Measurements from ENCODE around the gene LCN15. TPM values are rescaled to one million over a fixed set of nuclear protein-coding genes. Genes with fewer than 3 reads are reported as not detected.

Gene LCN15
- polyA plus RNA-seq, 1 donor (not counting 4 experiments of a cell fraction or from before 2014, with no cell fraction given), result not detected

DNA sequence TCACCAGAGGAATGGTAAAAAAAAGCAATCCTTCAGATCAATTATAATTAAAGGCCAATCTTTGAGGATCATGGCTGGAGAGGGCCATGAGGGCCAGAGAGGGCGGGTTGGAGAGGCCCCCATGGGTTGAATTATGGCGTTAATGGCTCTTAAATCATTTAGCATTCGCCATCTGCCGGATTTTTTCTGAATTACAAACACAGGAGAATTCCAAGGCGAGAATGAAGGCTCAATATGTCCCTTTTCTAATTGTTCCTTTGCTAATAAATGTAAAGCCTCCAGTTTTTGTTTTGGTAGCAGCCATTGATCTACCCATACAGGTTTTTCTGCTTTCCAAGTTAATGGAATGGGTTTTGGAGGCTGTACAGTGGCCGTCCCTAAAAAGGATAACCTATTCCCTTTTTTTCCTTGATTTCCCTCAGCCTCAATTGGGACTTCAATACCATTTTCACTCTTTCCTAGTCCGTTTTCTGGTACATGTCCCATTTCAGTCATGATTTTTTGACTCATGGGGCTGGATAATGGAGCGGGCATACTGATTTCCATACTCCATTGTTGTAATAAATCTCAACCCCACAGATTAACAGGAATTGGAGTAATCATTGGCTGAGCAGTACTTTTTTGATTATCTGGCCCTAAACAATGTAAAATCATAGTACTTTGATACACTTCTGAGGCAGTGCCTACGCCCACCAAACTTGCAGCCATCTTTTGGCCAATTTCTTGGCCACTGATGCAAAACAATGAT lies 20.1 kb upstream of the LCN15 start:
- no peak for TF ChIP-seq EZH2 (IDR thresholded peaks at IDR 0.05; ENCODE audit: low read length)
- TF ChIP-seq, protein P1, sequence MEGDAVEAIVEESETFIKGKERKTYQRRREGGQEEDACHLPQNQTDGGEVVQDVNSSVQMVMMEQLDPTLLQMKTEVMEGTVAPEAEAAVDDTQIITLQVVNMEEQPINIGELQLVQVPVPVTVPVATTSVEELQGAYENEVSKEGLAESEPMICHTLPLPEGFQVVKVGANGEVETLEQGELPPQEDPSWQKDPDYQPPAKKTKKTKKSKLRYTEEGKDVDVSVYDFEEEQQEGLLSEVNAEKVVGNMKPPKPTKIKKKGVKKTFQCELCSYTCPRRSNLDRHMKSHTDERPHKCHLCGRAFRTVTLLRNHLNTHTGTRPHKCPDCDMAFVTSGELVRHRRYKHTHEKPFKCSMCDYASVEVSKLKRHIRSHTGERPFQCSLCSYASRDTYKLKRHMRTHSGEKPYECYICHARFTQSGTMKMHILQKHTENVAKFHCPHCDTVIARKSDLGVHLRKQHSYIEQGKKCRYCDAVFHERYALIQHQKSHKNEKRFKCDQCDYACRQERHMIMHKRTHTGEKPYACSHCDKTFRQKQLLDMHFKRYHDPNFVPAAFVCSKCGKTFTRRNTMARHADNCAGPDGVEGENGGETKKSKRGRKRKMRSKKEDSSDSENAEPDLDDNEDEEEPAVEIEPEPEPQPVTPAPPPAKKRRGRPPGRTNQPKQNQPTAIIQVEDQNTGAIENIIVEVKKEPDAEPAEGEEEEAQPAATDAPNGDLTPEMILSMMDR (optimal IDR thresholded peaks at IDR 0.05 in 1 of 3, IDR thresholded peaks at IDR 0.05 in 1 of 3, conservative IDR thresholded peaks at IDR 0.05 in 1 of 3; ENCODE audit: extremely low read depth in 1 of 3, insufficient read depth in 2 of 3, low read length in 3 of 3), result peak; percentile 12 to 25 (median 19)
- H3K9me3 ChIP-seq (ENCODE audit: control insufficient read depth, low read depth, low read length), result no peaks in the 10 kb centered on the region
- H3K79me2 ChIP-seq (ENCODE audit: control insufficient read depth, insufficient read depth, low read length), result no peaks in the 10 kb centered on the region
- DNase-seq (ENCODE audit: low read depth, low spot score), result no peak
- H3K36me3 ChIP-seq (ENCODE audit: control insufficient read depth in 2 of 2, extremely low read depth in 1 of 2, insufficient read depth in 2 of 2, low read length in 2 of 2), result no peaks in the 10 kb centered on the region
- H3K9me1 ChIP-seq (ENCODE audit: control insufficient read depth, extremely low read depth, insufficient read depth, low read length), result no peaks in the 10 kb centered on the region
- H3K9ac ChIP-seq (ENCODE audit: control insufficient read depth, extremely low read depth, insufficient read depth, low read length), result no peak overlapping the region
- no peak for FAIRE-seq
- peaks cover 8% of the 10 kb centered on the region for H3K27me3 ChIP-seq (ENCODE audit: control insufficient read depth, extremely low read depth, insufficient read depth, low read length)
- peaks cover 2% of the 10 kb centered on the region for H3K4me1 ChIP-seq (ENCODE audit: control insufficient read depth, extremely low read depth, insufficient read depth, low read length)
- dilution Hi-C loops (cut with MboI; ENCODE audit: extremely low pct_ligation_motif_present, low sequenced_read_pairs), result no loop called here
- no peaks in the 10 kb centered on the region for H4K20me1 ChIP-seq (ENCODE audit: control insufficient read depth, extremely low read depth, insufficient read depth, low read length)
- H3K4me3 ChIP-seq (ENCODE audit: control insufficient read depth in 2 of 3, extremely low read depth in 1 of 3, insufficient read depth in 2 of 3, low read depth in 1 of 3, low read length in 3 of 3), result no peak overlapping the region
- no peak overlapping the region for H2AFZ ChIP-seq (ENCODE audit: control insufficient read depth, low read length)
- H3K4me2 ChIP-seq (ENCODE audit: control insufficient read depth, extremely low read depth, insufficient read depth, low read depth, low read length), result no peak overlapping the region
- H3K27ac ChIP-seq (ENCODE audit: control insufficient read depth, insufficient read depth, low read length), result no peak overlapping the region

DNA sequence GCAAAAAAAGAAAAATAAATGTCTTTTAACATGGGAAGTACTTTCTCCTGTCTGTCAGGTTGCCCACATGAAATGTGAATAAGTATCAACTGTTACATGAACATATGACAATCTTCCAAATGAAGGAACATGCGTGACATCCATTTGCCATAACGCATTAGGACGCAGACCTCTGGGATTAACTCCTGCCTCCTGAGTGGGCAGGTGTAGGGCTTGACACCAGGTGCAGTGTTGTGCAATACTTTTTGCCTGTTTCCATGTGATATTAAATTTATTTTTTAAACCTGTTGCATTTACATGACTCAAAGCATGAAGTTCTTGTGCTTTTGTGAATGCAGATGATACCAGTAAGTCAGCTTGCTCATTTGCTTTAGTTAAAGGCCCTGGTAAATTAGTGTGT lies 18.1 kb upstream of the LCN15 start:
- Histone ChIP-seq H3K27ac (ENCODE audit: control insufficient read depth, insufficient read depth, low read length) (no peak overlapping the region), H3K79me2 (ENCODE audit: control insufficient read depth, insufficient read depth, low read length) (no peaks in the 10 kb centered on the region), H3K9me3 (ENCODE audit: control insufficient read depth, low read depth, low read length) (no peaks in the 10 kb centered on the region), H3K4me2 (ENCODE audit: control insufficient read depth, extremely low read depth, insufficient read depth, low read depth, low read length) (no peak overlapping the region), H3K4me3 (ENCODE audit: control insufficient read depth in 2 of 3, extremely low read depth in 1 of 3, insufficient read depth in 2 of 3, low read depth in 1 of 3, low read length in 3 of 3) (no peak overlapping the region), H3K27me3 (ENCODE audit: control insufficient read depth, extremely low read depth, insufficient read depth, low read length) (peaks cover 19% of the 10 kb centered on the region), H3K36me3 (ENCODE audit: control insufficient read depth in 2 of 2, extremely low read depth in 1 of 2, insufficient read depth in 2 of 2, low read length in 2 of 2) (no peaks in the 10 kb centered on the region), H3K4me1 (ENCODE audit: control insufficient read depth, extremely low read depth, insufficient read depth, low read length) (no peaks in the 10 kb centered on the region), H3K9me1 (ENCODE audit: control insufficient read depth, extremely low read depth, insufficient read depth, low read length) (no peaks in the 10 kb centered on the region), H4K20me1 (ENCODE audit: control insufficient read depth, extremely low read depth, insufficient read depth, low read length) (no peaks in the 10 kb centered on the region), H3K9ac (ENCODE audit: control insufficient read depth, extremely low read depth, insufficient read depth, low read length) (no peak overlapping the region), H2AFZ (ENCODE audit: control insufficient read depth, low read length) (no peak overlapping the region)
- TF ChIP-seq, protein P1 (optimal IDR thresholded peaks at IDR 0.05 in 1 of 3, IDR thresholded peaks at IDR 0.05 in 1 of 3, conservative IDR thresholded peaks at IDR 0.05 in 1 of 3; ENCODE audit: extremely low read depth in 1 of 3, insufficient read depth in 2 of 3, low read length in 3 of 3), result no peak
- TF ChIP-seq EZH2 (IDR thresholded peaks at IDR 0.05; ENCODE audit: low read length), result no peak
- DNase-seq (ENCODE audit: low read depth, low spot score) (no peak), FAIRE-seq (no peak)
- dilution Hi-C loops (cut with MboI; ENCODE audit: extremely low pct_ligation_motif_present, low sequenced_read_pairs), result no loop called here

Data from keratinocyte (primary cell).